ENCODE data around the gene MIER2. TPM values are rescaled to one million over a fixed set of nuclear protein-coding genes. Genes with fewer than 3 reads are reported as not detected.

Gene MIER2
- total and polyA plus RNA-seq, 4 donors, result 2.7 to 4.1 (median 3.7) TPM

DNA sequence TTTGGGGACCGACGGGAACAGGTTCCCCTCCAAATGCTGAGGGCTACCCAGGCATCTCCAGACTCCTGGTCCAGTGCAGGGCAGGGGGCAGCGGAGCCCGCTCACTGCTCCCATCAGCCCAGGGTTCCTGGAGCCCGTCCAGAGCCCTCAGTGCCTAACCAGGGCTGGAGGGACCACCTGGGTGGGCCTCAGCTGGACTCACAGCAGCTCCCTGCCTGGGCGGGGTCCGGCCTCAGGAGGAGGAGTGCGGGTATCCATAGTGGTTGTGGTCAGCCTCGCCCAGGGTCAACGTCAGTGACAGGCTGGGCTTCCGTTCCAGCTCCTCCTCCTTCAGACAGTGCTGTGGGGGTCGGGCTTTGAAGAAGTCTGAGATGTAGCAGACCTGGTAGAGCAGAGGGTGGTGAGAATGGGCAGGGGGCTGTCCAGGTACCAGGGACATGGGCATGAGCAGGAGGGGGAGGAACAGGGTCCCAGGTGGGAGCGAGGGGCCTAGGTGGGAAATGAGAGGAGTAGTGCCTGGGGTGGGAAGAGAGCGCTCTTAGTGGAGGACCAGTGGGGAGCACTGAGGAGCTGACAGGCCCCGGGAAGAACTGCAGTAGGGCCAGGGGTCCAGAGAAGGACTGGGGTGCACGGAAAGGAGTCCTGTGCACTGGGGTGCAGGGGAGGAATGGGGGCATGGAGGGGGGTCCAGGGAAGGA is 63.3 kb downstream of the MIER2 start:
- TF ChIP-seq JUND (IDR thresholded peaks at IDR 0.05) (no peak), HNF4G (IDR thresholded peaks at IDR 0.05) (no peak), SP1 (IDR thresholded peaks at IDR 0.05) (no peak), FOXA1 (IDR thresholded peaks at IDR 0.05) (no peak), RAD21 (IDR thresholded peaks at IDR 0.05) (no peak), TAF1 (conservative IDR thresholded peaks at IDR 0.05) (no peak), NR2F2 (IDR thresholded peaks at IDR 0.05) (no peak), RXRA (IDR thresholded peaks at IDR 0.05) (no peak), EGR1 (IDR thresholded peaks at IDR 0.05; ENCODE audit: low read depth in 2 of 2) (no peak), GABPA (IDR thresholded peaks at IDR 0.05 in 1 of 2, conservative IDR thresholded peaks at IDR 0.05 in 1 of 2) (no peak), HNF4A (conservative IDR thresholded peaks at IDR 0.05) (no peak), FOXA2 (IDR thresholded peaks at IDR 0.05) (no peak), YY1 (IDR thresholded peaks at IDR 0.05) (no peak)
- TF ChIP-seq, protein P1, sequence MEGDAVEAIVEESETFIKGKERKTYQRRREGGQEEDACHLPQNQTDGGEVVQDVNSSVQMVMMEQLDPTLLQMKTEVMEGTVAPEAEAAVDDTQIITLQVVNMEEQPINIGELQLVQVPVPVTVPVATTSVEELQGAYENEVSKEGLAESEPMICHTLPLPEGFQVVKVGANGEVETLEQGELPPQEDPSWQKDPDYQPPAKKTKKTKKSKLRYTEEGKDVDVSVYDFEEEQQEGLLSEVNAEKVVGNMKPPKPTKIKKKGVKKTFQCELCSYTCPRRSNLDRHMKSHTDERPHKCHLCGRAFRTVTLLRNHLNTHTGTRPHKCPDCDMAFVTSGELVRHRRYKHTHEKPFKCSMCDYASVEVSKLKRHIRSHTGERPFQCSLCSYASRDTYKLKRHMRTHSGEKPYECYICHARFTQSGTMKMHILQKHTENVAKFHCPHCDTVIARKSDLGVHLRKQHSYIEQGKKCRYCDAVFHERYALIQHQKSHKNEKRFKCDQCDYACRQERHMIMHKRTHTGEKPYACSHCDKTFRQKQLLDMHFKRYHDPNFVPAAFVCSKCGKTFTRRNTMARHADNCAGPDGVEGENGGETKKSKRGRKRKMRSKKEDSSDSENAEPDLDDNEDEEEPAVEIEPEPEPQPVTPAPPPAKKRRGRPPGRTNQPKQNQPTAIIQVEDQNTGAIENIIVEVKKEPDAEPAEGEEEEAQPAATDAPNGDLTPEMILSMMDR (IDR thresholded peaks at IDR 0.05; ENCODE audit: low read depth, low read length, missing input control), result no peak
- TF ChIP-seq, protein P2, sequence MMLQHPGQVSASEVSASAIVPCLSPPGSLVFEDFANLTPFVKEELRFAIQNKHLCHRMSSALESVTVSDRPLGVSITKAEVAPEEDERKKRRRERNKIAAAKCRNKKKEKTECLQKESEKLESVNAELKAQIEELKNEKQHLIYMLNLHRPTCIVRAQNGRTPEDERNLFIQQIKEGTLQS (IDR thresholded peaks at IDR 0.05), result no peak
- TF ChIP-seq, protein P3, sequence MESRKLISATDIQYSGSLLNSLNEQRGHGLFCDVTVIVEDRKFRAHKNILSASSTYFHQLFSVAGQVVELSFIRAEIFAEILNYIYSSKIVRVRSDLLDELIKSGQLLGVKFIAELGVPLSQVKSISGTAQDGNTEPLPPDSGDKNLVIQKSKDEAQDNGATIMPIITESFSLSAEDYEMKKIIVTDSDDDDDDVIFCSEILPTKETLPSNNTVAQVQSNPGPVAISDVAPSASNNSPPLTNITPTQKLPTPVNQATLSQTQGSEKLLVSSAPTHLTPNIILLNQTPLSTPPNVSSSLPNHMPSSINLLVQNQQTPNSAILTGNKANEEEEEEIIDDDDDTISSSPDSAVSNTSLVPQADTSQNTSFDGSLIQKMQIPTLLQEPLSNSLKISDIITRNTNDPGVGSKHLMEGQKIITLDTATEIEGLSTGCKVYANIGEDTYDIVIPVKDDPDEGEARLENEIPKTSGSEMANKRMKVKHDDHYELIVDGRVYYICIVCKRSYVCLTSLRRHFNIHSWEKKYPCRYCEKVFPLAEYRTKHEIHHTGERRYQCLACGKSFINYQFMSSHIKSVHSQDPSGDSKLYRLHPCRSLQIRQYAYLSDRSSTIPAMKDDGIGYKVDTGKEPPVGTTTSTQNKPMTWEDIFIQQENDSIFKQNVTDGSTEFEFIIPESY (IDR thresholded peaks at IDR 0.05), result no peak
- TF ChIP-seq, protein P4, sequence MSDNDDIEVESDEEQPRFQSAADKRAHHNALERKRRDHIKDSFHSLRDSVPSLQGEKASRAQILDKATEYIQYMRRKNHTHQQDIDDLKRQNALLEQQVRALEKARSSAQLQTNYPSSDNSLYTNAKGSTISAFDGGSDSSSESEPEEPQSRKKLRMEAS (IDR thresholded peaks at IDR 0.05), result no peak
- TF ChIP-seq, protein P5, sequence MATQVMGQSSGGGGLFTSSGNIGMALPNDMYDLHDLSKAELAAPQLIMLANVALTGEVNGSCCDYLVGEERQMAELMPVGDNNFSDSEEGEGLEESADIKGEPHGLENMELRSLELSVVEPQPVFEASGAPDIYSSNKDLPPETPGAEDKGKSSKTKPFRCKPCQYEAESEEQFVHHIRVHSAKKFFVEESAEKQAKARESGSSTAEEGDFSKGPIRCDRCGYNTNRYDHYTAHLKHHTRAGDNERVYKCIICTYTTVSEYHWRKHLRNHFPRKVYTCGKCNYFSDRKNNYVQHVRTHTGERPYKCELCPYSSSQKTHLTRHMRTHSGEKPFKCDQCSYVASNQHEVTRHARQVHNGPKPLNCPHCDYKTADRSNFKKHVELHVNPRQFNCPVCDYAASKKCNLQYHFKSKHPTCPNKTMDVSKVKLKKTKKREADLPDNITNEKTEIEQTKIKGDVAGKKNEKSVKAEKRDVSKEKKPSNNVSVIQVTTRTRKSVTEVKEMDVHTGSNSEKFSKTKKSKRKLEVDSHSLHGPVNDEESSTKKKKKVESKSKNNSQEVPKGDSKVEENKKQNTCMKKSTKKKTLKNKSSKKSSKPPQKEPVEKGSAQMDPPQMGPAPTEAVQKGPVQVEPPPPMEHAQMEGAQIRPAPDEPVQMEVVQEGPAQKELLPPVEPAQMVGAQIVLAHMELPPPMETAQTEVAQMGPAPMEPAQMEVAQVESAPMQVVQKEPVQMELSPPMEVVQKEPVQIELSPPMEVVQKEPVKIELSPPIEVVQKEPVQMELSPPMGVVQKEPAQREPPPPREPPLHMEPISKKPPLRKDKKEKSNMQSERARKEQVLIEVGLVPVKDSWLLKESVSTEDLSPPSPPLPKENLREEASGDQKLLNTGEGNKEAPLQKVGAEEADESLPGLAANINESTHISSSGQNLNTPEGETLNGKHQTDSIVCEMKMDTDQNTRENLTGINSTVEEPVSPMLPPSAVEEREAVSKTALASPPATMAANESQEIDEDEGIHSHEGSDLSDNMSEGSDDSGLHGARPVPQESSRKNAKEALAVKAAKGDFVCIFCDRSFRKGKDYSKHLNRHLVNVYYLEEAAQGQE (IDR thresholded peaks at IDR 0.05), result no peak
- Histone ChIP-seq H3K27me3 (ENCODE audit: control insufficient read depth in 4 of 4, insufficient read depth in 4 of 4, low read length in 3 of 4) (peaks cover 0 to 2% (median 0%) of the 10 kb centered on the region in 4 donors), H3K27ac (ENCODE audit: low read depth in 1 of 2, low read length in 2 of 2) (no peak overlapping the region), H3K4me3 (ENCODE audit: low read depth in 1 of 3, low read length in 3 of 3) (no peak overlapping the region), H3K9ac (ENCODE audit: low read depth in 1 of 2, low read length in 2 of 2) (no peak overlapping the region), H3K36me3 (ENCODE audit: control insufficient read depth in 4 of 4, insufficient read depth in 3 of 4, low read depth in 1 of 4, low read length in 3 of 4) (no peaks in the 10 kb centered on the region), H3K9me3 (ENCODE audit: control insufficient read depth in 4 of 4, low read length in 3 of 4) (no peaks in the 10 kb centered on the region), H3K4me1 (ENCODE audit: control insufficient read depth in 4 of 4, insufficient read depth in 4 of 4, low read length in 3 of 4) (no peaks in the 10 kb centered on the region)
- no peak for DNase-seq (ENCODE audit: low spot score)
- 81% methylated on average over 16 of the region's 16 CpGs for WGBS

Data from liver (tissue), 9 donors.